GM21825 (cell line): ENCODE measurements around the gene URB1.
"Not testable (repeated sequence)": the region's sequence is repeated elsewhere in the genome, so short reads cannot be mapped to it uniquely, and the experiment has no call there.

ENCODE experiments used
- ATAC-seq: cut with Tn5 transposase; IDR thresholded peaks from one replicate; pipeline ENCODE4 v1.9.1; 2021; ENCODE audit warnings: mild to moderate bottlenecking, moderate library complexity; ENCODE audit not compliant: unreplicated experiment

Gene URB1

DNA sequence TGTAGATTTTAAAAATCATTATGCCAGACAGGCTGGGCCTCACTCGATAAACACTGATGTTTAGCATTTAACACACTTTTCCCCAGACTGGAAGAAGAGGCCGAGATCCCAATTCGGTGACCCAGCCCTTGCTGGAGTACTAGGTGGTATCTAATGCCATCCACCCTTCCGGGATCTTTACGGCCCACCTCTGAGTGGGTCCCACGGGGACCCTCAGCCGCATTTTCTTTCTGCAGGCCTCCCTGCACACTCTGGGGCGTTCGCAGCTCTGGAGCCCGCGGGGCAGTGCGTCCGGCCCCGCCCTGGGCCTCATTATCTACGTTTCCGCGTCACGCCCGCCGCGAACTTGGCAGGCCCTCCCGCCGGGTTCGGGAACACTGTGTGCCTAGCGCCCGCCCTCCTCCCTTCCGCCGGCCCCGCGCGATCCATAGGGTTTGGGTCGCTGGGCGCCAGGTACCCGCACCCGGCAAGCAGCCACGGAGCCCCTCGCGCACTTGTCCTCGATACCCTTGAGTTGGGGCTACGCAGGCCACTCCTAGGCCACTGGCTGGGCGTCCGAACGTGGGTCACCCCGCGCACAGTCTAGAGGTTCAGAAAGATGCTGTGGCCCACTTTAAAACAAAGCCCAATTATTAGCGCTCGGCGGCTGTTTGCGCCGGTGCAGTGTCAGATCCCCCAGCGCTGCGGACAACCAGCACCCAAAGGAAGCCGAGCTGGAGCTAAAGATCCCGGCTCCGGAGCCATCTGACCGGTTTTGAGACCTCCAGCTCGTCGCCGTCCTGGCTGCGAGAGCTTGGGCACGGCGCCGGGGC is 18.7 kb upstream of the URB1 start:
- no peak for ATAC-seq

DNA sequence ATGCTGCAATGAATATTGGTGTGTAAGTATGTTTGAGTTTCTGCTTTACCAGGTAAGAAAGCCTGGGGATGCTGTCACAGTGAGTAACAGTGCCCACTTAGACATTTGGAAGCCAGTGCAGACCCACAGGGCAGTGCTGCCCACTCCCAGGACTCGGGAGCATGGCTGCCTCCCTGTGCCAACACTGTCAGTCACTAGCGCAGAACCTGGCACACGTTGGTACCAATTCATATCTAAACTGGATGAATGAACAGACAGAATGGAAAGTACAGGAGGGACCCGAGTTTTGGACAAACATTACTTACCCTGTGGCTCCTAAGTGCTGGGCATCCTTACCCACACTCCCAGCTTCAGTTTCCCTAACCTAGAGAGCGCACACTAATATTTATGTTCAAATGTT is 18.1 kb upstream of the URB1 start:
- no peak for ATAC-seq

DNA sequence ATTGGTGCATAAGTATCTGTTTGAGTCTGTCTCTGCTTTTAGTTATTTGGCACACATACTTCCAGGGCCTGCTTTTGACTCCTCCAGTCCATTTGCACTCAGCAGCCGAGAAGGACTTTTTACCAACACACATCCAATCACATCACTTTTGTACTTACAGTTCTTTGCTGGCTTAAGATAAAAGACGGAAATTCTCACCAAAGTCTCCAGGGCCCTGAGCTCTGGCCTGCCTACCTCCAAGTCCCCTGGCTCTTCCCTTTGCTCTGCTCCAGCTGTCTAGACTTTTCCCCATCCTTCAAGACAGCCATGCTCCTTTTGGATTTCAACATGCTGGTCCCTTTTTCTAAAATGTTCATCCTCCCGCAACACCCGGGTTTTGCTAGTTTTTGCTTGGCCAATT is 17.5 kb upstream of the URB1 start:
- ATAC-seq = no peak

GRCh38 chr21:32406405-32406804 is 13.6 kb upstream of the URB1 start:
- no peak for ATAC-seq

- ATAC-seq = no peak
Observed at GRCh38 chr21:32403201-32403777, 10.5 kb upstream of the URB1 start.

DNA sequence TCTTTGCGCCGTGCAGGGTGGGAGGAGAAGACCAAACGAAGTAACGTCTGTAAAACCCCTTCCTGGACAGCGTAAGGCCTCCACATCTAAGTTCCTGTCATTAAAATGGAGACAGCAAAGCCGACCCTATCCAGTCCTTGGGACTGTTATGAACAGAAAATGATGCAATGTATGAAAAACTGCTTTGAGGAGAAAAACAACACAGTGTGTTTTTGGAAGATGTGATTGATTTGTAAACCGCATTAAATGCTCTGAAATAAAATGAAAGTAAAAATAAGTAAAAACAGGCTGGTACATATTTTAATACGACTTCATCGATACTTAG is 827 bp upstream of the URB1 start:
- no peak for ATAC-seq

DNA sequence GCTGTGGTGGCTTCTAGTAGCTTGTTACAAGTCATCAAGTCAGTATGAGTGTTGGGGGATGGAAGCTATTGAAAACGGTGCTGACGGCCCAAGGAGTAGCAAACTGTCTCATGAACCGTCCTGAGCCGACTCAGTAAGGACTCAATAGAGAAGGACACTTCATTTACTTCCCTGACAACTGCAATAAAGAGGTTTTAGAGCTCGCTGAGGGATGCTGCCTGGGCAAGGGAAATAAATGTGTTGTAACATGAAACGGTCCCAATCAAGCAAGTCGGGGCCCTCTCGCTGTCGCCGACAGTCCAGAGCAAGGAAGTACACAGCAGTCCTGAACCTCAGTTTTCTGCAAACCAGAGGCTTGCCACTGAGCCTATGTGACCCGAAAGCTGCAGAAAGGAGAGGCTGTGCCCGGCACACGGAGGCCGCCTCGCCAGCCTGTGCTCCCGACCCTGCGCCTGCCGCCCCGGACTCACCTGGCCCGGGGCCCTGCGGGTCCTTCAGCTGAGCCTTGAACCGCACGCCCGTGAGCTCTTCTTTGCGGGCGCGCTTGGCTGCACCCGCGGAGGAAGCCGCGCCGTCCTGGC is 423 bp downstream of the URB1 start:
- no peak for ATAC-seq

- no peak for ATAC-seq
Observed at GRCh38 chr21:32391755-32392154, 1.1 kb downstream of the URB1 start.

GRCh38 chr21:32390537-32391224 is 2.1 kb downstream of the URB1 start:
- not testable (repeated sequence) for ATAC-seq

GRCh38 chr21:32389337-32390015 is 3.3 kb downstream of the URB1 start:
- no peak for ATAC-seq

GRCh38 chr21:32388306-32388705 is 4.5 kb downstream of the URB1 start:
- no peak for ATAC-seq

- ATAC-seq = no peak
Observed at GRCh38 chr21:32387151-32387550, 5.7 kb downstream of the URB1 start.

GRCh38 chr21:32386195-32386870 is 6.5 kb downstream of the URB1 start:
- ATAC-seq = no peak

DNA sequence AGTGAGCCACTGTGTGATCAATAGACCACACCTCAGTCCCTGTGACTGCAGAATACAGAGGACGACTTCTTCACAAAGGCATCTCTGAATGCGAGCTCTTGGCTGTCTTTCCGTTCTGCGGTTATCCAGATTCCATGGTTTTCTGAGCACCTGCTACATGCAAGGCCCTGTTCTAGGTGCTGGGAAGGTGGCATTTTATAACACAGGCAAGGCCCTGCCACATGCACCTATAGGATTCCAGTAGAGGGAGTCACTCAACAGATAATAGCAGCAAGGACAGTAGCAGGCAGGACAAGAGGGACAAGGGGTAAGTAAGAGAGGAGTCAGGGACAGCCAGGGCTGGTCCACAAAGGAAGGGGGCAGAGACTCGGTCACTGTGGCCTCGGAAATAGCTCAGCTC is 9.0 kb downstream of the URB1 start:
- ATAC-seq = no peak

GRCh38 chr21:32382108-32382644 is 10.6 kb downstream of the URB1 start:
- no peak for ATAC-seq

DNA sequence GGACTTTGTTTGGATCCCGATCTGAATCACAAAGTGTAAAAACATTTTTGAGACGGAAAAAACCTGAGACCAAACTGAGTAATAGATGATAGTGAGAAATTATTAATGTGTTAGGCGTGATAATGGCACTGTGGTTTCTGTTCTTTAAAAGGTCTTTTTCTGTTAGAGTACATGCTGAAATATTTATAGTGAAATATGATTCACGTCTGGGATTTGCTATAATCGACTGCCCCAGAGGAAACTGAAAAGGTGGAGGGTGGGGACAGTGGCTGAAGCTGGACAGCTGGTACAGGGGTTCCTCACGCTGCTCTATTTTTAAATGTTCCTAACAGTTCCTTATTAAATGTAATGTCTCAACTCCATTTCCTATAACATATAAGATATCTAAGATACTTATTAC is 11.2 kb downstream of the URB1 start:
- ATAC-seq = no peak

DNA sequence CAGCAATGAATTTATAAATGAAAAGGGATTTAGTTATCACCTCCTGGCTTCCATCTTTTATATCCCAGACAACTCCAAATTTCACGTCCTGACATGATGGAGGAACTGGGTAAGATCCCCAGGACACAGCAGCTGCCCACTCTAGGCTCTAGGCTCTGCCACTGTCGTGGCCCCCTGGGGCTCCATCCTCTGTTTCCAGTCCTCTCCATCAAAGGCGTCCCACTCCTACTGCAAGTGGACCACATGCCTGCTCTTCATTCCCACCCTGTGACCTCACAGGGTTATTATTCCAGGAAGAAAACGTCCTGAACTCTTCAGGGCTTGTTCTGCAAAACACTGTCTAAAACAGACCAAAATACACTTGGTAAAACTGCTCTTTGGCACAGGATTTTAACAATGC is 11.9 kb downstream of the URB1 start:
- no peak for ATAC-seq

GRCh38 chr21:32378956-32379355 is 13.9 kb downstream of the URB1 start:
- no peak for ATAC-seq

DNA sequence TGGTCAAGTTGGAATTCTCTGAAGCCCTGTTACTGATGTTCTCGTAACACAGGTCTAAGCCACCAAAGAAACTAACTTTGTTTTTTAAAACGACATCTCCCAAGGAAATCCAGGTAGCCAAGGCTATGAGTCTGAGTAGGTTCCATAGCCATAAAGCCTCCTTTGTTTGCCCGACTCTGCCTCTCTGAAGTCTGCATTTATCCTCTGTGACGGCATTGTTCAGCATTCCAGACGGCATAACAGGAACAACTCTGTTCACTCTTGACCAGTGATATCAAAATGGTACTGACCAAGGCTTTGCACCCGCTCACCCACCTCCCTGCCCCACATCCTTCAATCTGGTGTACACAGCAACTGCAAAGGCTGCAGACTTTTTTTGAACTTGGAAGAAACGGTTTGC is 14.8 kb downstream of the URB1 start:
- no peak for ATAC-seq

- ATAC-seq = no peak
Observed at GRCh38 chr21:32377506-32377905, 15.3 kb downstream of the URB1 start.

- ATAC-seq = no peak
Observed at GRCh38 chr21:32372755-32373154, 20.1 kb downstream of the URB1 start.
